Psoas muscle (tissue), 8 donors: Measurements from ENCODE around the gene CCDC198. TPM values are rescaled to one million over a fixed set of nuclear protein-coding genes. Genes with fewer than 3 reads are reported as not detected.
A peak's percentile ranks its signal among the peaks of the same experiment; 100 is the strongest.

Experiments
- ATAC-seq, 4 donors: fragments of 200-7000 bp; cut with Tn5 transposase; one replicate each; pipeline ENCODE4 v1.9.1; 2020; ENCODE audit warnings: moderate library complexity in 3 of 4, mild to moderate bottlenecking in 2 of 4
- DNase-seq, 2 donors: peaks; one replicate each; pipeline ENCODE4 v3.0.0-alpha.2; 2020
- H3K27ac ChIP-seq: fragments of 200-600 bp; one replicate; pipeline ENCODE4 v1.8.0; 2022
- H3K27me3 ChIP-seq, 3 donors: fragments of 200-600 bp in 1 of 3; one replicate each; pipeline versions ENCODE4 v1.6.1 to v1.8.0; 2013 to 2022; ENCODE audit warnings: low read length in 2 of 3, mild to moderate bottlenecking in 2 of 3, moderate library complexity in 1 of 3; ENCODE audit not compliant: insufficient read depth in 3 of 3
- H3K36me3 ChIP-seq, 2 donors: fragments of 200-600 bp in 1 of 2; one replicate each; pipeline versions ENCODE4 v1.6.1 to v1.8.0; 2013 to 2022; ENCODE audit warnings: low read depth in 1 of 2, mild to moderate bottlenecking in 1 of 2, moderate library complexity in 1 of 2; ENCODE audit not compliant: insufficient read depth in 1 of 2
- H3K4me1 ChIP-seq: fragments of 200-600 bp; one replicate; pipeline ENCODE4 v1.8.0; 2022
- H3K4me3 ChIP-seq: fragments of 200-600 bp; one replicate; pipeline ENCODE4 v1.8.0; 2022; ENCODE audit warnings: mild to moderate bottlenecking
- H3K9me3 ChIP-seq: fragments of 200-600 bp; one replicate; pipeline ENCODE4 v1.8.0; 2022
- CTCF ChIP-seq: fragments of 200-600 bp; IDR thresholded peaks from one replicate; pipeline ENCODE4 v1.8.0; 2022; ENCODE audit warnings: antibody characterized with exemption
- WGBS, 3 donors: extraction: QIAGEN DNeasy Blood & Tissue Kit; methylation state at CpG; one replicate each; pipeline versions ENCODE4 v1.1.6 to v1.1.7; 2013; 5-methylcytosine and 5-hydroxymethylcytosine counted together
- intact Hi-C, 2 donors: fragments of 100-400 bp; cut with DNase I; formaldehyde crosslinking; loops; one replicate each; pipeline versions ENCODE4 v1.11.0 to v1.14.2; 2022
- polyA plus RNA-seq, 3 donors: library from polyadenylated mRNA; stranded (reverse); fragments of 200-250 nt; gene quantifications; one replicate each; pipeline ENCODE4 v1.2.3, GENCODE V29; 2013
- total RNA-seq, 4 donors: library from RNA; stranded (reverse); fragmentation: NEBNext Ultra II Directional in 2 of 4; extraction: Animal tissue kit (Norgen Biotek cat#: 25700) in 2 of 4; gene quantifications; one replicate each; pipeline versions ENCODE4 v1.2.1 to v1.2.4, GENCODE V29; 2021 to 2023
- donor health status: healthy with polysubstance abuse.
- donor health status: DM: no; HTN: no; CAD: no; lungs with moderate emphysema.
- donor health status: Bipolar disorder and iron deficiency.
- donor health status: healthy.
- donor health status: DM: yes; HTN: yes; CAD: no.
- donor health status: DM: no; HTN: no; CAD: no.
- donor health status: DM: no; HTN: no; CAD: no.
- donor health status: DM: yes; HTN: yes; CAD: no.

Gene CCDC198
- total and polyA plus RNA-seq, 7 donors, result not detected

GRCh38 chr14:57498659-57499058 is 5.0 kb upstream of the CCDC198 start:
- no peak for TF ChIP-seq CTCF
- Histone ChIP-seq H3K36me3 (no peaks in the 10 kb centered on the region), H3K4me3 (no peak overlapping the region), H3K27me3 (no peaks in the 10 kb centered on the region), H3K4me1 (no peaks in the 10 kb centered on the region), H3K27ac (no peak overlapping the region), H3K9me3 (no peaks in the 10 kb centered on the region)
- DNase-seq (no peak), ATAC-seq (peak in 1 of 4 donors; percentile 62)
- intact Hi-C loops, result loop anchor here in 1 of 2 donors (10.0 kb wide), 1 partner anchor 556 kb away; no protein-coding TSS in a partner anchor

GRCh38 chr14:57498035-57498434 is 4.4 kb upstream of the CCDC198 start:
- H3K9me3 ChIP-seq, result no peaks in the 10 kb centered on the region
- no peak overlapping the region for H3K27ac ChIP-seq
- DNase-seq, result no peak
- H3K4me3 ChIP-seq, result no peak overlapping the region
- WGBS, 3 donors, result 84 to 90% (median 89%) methylated on average over 4 of the region's 4 CpGs
- H3K27me3 ChIP-seq, result no peaks in the 10 kb centered on the region
- no peak for TF ChIP-seq CTCF
- intact Hi-C loops, result loop anchor here in 1 of 2 donors (10.0 kb wide), 1 partner anchor 557 kb away; no protein-coding TSS in a partner anchor
- H3K4me1 ChIP-seq, result no peaks in the 10 kb centered on the region
- H3K36me3 ChIP-seq, result no peaks in the 10 kb centered on the region
- ATAC-seq, result no peak

- DNase-seq (no peak), ATAC-seq (no peak)
- WGBS, 3 donors, result 64 to 94% (median 73%) methylated on average over 2 of the region's 2 CpGs
- no peak for TF ChIP-seq CTCF
- Histone ChIP-seq H3K4me3 (no peak overlapping the region), H3K27ac (no peak overlapping the region), H3K9me3 (no peaks in the 10 kb centered on the region), H3K4me1 (no peaks in the 10 kb centered on the region), H3K36me3 (no peaks in the 10 kb centered on the region), H3K27me3 (no peaks in the 10 kb centered on the region)
- intact Hi-C loops, result loop anchor here in 1 of 2 donors (10.0 kb wide), 1 partner anchor 559 kb away; no protein-coding TSS in a partner anchor
Observed at GRCh38 chr14:57495416-57495815, 1.8 kb upstream of the CCDC198 start.

GRCh38 chr14:57492859-57493258 is 798 bp downstream of the CCDC198 start:
- ATAC-seq (no peak), DNase-seq (no peak)
- TF ChIP-seq CTCF, result no peak
- Histone ChIP-seq H3K36me3 (no peaks in the 10 kb centered on the region), H3K27me3 (no peaks in the 10 kb centered on the region), H3K4me1 (no peaks in the 10 kb centered on the region), H3K27ac (no peak overlapping the region), H3K9me3 (no peaks in the 10 kb centered on the region), H3K4me3 (no peak overlapping the region)
- 34 to 45% (median 43%) methylated on average over 2 of the region's 2 CpGs for WGBS, 3 donors
- intact Hi-C loops, result loop anchor here in 1 of 2 donors (10.0 kb wide), 1 partner anchor 562 kb away; no protein-coding TSS in a partner anchor

GRCh38 chr14:57491640-57492039 is 2.0 kb downstream of the CCDC198 start:
- Histone ChIP-seq H3K27ac (no peak overlapping the region), H3K4me3 (no peak overlapping the region), H3K27me3 (no peaks in the 10 kb centered on the region), H3K36me3 (no peaks in the 10 kb centered on the region), H3K4me1 (no peaks in the 10 kb centered on the region), H3K9me3 (no peaks in the 10 kb centered on the region)
- DNase-seq, result no peak
- intact Hi-C loops, result loop anchor here in 1 of 2 donors (10.0 kb wide), 1 partner anchor 563 kb away; no protein-coding TSS in a partner anchor
- no peak for TF ChIP-seq CTCF
- ATAC-seq, result no peak
- 52 to 60% (median 53%) methylated on average over 1 of the region's 1 CpG for WGBS, 3 donors
